ENCODE measurements around the gene NPR2.

Gene NPR2

GRCh38 chr9:35858458-35858857, 67.1 kb downstream of the NPR2 start:
- DNase-seq (ENCODE audit: low spot score) = no peak
